Left ventricle myocardium inferior (tissue), 1 donor: Measurements from ENCODE around the gene HELZ2. TPM values are rescaled to one million over a fixed set of nuclear protein-coding genes. Genes with fewer than 3 reads are reported as not detected.

Source experiments
- DNase-seq: peaks from one replicate; pipeline ENCODE4 v3.0.0-alpha.2; 2020
- H3K27ac ChIP-seq: fragments of 200-600 bp; replicated peaks from 2 replicates; pipeline ENCODE4 v1.8.0; 2021
- H3K27me3 ChIP-seq: fragments of 200-600 bp; 2 replicates; pipeline ENCODE4 v1.8.0; 2021; ENCODE audit warnings: low read depth
- H3K36me3 ChIP-seq: fragments of 200-600 bp; 2 replicates; pipeline ENCODE4 v1.8.0; 2021
- H3K4me1 ChIP-seq: fragments of 200-600 bp; 2 replicates; pipeline ENCODE4 v1.8.0; 2021
- H3K4me3 ChIP-seq: fragments of 200-600 bp; 2 replicates; pipeline ENCODE4 v1.8.0; 2021; ENCODE audit warnings: mild to moderate bottlenecking, moderate library complexity
- H3K9me3 ChIP-seq: fragments of 200-600 bp; replicated peaks from 2 replicates; pipeline ENCODE4 v1.8.0; 2021
- intact Hi-C: fragments of 100-400 bp; cut with micrococcal nuclease; formaldehyde crosslinking; loops from one replicate; pipeline ENCODE4 v1.11.0; 2022
- total RNA-seq: library from RNA; stranded (reverse); fragmentation: NEBNext Ultra II Directional; extraction: Animal tissue kit (Norgen Biotek cat#: 25700); gene quantifications from one replicate; pipeline ENCODE4 v1.2.1, GENCODE V29; 2021
- TF ChIP-seq, protein P1 (sequence below): fragments of 200-600 bp; IDR thresholded peaks from 2 replicates; pipeline ENCODE4 v1.8.0; 2021; ENCODE audit warnings: antibody characterized with exemption, mild to moderate bottlenecking, borderline replicate concordance
- donor health status: DM: no; HTN: yes; CAD: no; lungs with severe emphysema.

The HELZ2 gene
- total RNA-seq, 1 donor from 2014 or later: 10.6 TPM

DNA sequence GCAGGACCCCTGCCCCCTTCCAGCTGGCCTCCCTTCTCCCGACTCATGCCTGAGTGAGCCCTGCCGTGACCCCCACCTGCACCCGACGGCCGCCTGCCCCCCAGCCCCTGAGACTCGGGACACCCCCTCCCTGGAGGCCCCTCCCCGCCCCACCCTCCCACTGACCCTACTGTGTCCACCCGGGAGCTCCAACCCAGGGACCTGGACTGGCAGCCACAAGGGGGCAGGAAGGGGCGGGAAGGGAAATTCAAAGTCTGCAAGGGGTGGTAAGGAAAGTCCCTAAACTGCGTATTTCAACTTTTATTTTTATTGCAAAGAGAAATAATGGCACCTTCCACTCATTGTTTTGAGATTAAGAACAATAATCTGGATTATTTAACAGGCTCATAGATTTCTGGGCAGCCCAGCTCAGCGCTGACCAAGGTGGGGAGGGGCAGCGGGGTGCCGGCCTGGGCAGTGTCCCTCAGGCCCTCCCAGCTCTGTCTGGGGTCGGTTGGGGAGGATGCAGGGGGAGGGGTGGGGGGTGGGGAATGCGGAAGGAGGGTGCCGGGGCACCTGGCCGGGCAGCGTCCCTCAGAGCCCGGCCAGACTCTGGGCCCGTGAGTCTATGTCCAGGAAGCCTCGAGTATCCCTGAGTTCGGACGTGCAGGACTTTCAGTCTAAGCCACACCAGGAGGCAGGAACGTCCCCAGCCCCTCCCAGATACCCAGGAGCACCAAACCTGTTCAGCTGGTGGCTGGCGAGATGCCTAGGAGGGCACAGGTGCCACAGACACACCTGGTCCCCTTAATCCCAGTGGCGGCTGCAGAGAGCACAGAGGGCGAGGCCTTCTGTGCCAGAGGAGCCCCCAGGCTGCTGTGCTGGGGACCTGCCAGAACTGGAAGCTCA, 35.6 kb downstream of the HELZ2 start:
- Histone ChIP-seq H3K36me3 (no peaks in the 10 kb centered on the region), H3K4me3 (peak overlapping the region; percentile 55), H3K9me3 (no peaks in the 10 kb centered on the region), H3K4me1 (peaks cover 25% of the 10 kb centered on the region), H3K27me3 (peaks cover 33% of the 10 kb centered on the region), H3K27ac (peak overlapping the region; percentile 66)
- DNase-seq: no peak
- intact Hi-C loops: loop anchor here (5.0 kb wide), 1 partner anchor 434 kb away; no protein-coding TSS in a partner anchor
- TF ChIP-seq, protein P1, sequence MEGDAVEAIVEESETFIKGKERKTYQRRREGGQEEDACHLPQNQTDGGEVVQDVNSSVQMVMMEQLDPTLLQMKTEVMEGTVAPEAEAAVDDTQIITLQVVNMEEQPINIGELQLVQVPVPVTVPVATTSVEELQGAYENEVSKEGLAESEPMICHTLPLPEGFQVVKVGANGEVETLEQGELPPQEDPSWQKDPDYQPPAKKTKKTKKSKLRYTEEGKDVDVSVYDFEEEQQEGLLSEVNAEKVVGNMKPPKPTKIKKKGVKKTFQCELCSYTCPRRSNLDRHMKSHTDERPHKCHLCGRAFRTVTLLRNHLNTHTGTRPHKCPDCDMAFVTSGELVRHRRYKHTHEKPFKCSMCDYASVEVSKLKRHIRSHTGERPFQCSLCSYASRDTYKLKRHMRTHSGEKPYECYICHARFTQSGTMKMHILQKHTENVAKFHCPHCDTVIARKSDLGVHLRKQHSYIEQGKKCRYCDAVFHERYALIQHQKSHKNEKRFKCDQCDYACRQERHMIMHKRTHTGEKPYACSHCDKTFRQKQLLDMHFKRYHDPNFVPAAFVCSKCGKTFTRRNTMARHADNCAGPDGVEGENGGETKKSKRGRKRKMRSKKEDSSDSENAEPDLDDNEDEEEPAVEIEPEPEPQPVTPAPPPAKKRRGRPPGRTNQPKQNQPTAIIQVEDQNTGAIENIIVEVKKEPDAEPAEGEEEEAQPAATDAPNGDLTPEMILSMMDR: peak; percentile 42

DNA sequence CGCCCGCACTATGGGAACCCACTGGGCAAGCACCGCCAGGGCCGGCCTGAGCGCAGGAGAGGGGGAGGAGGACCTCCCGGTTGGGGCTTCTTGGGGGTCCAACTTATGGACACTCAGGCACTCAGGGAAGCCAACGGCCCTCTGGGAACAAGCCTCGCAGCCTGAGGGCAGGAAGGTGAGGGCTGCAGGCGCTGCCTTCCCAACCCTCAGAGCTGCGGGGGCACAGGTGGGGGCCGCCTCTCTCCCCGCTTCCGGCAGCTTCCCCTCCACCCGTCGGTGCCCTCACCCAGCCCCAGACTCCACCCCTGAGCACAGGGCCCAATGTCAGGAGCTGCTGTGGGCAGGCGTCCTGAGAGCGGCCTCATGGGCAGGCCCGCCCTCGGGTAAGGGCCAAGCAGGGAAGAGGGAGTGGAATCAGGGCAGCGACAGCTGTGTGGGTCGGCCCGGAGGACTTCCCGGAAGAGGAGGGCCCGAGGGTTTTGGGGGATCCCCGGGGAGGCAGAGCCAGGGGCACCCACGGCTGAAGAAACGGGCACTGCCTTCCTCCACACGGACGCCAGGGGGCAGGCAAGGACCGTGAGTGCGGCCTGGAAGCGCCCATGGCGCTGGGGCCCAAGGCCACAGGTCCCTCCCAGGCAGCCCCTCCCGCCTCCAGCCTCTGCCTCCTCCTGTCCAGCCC, 36.4 kb downstream of the HELZ2 start:
- H3K9me3 ChIP-seq: no peaks in the 10 kb centered on the region
- H3K4me3 ChIP-seq: peak overlapping the region; percentile 55
- peaks cover 37% of the 10 kb centered on the region for H3K27me3 ChIP-seq
- peak; percentile 85 for DNase-seq
- peaks cover 25% of the 10 kb centered on the region for H3K4me1 ChIP-seq
- TF ChIP-seq, protein P1: peak; percentile 98
- intact Hi-C loops: loop anchor here (5.0 kb wide), 1 partner anchor 435 kb away; no protein-coding TSS in a partner anchor
- no peaks in the 10 kb centered on the region for H3K36me3 ChIP-seq
- H3K27ac ChIP-seq: peak overlapping the region; percentile 66

DNA sequence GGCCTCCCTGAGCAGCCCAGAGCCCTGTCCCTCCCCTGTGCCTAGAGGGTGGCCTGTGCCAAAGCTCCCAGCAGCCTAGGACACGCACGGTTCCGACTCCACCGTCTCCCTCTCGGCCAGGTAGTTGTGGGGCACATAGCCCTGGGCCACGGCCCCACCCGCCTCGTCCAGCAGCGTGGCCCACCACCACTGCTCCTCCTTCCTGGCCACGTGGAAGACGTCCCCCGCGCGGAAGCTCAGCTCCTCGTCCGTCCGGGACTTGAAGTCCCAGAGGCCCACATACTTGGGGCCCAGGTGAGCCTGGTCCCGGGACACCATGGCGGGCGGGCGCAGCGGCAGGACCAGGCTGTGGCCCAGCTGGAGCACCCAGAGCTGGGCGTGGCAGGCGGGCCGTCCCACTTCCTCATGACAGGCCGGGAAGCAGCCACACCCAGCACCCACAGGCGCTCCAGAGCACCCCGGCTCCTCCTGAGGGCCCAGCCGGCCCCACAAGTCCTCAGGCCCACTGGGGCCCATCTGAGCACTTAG, 37.0 kb downstream of the HELZ2 start, which contains the start of gene PTK6:
Gene PTK6, minus strand, starts transcription at position 380 of the 528 bp plus-strand sequence. Its CDS starts 62 bp downstream, at position 318.
- intact Hi-C loops: loop anchor here (5.0 kb wide), 1 partner anchor 435 kb away; no protein-coding TSS in a partner anchor
- Histone ChIP-seq H3K4me1 (peaks cover 25% of the 10 kb centered on the region), H3K4me3 (peak within 1 kb of the TSS; percentile 55), H3K9me3 (no peaks in the 10 kb centered on the region), H3K27me3 (peaks cover 37% of the 10 kb centered on the region), H3K36me3 (no peaks in the 10 kb centered on the region), H3K27ac (peak within 1 kb of the TSS; percentile 66)
- peak; percentile 57 for DNase-seq
- TF ChIP-seq, protein P1: no peak

DNA sequence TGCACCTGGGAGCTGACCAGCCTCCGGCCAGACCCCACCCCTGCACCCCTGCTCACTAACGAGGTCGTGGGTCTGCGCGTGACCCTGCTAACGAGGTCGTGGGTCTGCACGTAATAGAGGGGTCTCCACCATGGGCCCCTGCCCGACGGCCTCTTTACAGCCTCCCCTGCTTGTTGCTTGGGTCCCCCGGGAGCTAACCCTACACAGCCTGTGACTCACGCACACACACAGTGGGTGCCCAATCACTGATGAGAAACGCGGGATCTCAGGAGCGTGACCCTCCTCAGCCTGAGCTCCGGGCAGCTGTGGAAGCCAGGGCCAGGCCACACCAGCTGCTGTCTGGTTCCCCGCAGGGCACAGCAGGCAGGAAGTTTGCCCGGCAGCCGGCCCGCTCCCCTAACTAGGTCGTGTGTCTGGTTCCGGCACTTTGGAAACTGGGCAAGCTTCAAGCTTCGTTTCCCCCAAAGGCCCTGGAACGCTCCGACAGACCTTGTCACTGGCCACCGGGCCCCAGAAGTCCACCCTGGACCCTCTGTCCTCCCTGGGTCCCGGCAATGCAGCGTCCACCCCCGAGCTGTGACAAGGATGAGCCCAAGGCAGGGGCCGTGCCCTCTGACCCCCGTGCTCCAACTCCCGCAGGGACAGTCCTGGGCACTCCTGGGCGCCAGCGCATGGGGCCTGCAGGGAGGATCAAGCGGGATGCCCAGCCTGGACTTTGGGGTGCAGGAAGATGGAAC, 37.6 kb downstream of the HELZ2 start:
- TF ChIP-seq, protein P1: no peak
- H3K36me3 ChIP-seq: no peaks in the 10 kb centered on the region
- H3K4me1 ChIP-seq: peaks cover 25% of the 10 kb centered on the region
- intact Hi-C loops: loop anchor here (5.0 kb wide), 1 partner anchor 436 kb away; no protein-coding TSS in a partner anchor
- H3K9me3 ChIP-seq: no peaks in the 10 kb centered on the region
- H3K27ac ChIP-seq: no peak overlapping the region
- peaks cover 37% of the 10 kb centered on the region for H3K27me3 ChIP-seq
- H3K4me3 ChIP-seq: no peak overlapping the region
- DNase-seq: no peak
